GM19468 (cell line): ENCODE data around the gene ALPP.
"Not testable (repeated sequence)": the region's sequence is repeated elsewhere in the genome, so short reads cannot be mapped to it uniquely, and the experiment has no call there.

Experiments used
- ATAC-seq: cut with Tn5 transposase; IDR thresholded peaks from one replicate; pipeline ENCODE4 v1.9.1; 2021; ENCODE audit warnings: mild to moderate bottlenecking, moderate library complexity, moderate number of reproducible peaks; ENCODE audit not compliant: unreplicated experiment; ENCODE audit errors: extremely low read depth

Gene ALPP

DNA sequence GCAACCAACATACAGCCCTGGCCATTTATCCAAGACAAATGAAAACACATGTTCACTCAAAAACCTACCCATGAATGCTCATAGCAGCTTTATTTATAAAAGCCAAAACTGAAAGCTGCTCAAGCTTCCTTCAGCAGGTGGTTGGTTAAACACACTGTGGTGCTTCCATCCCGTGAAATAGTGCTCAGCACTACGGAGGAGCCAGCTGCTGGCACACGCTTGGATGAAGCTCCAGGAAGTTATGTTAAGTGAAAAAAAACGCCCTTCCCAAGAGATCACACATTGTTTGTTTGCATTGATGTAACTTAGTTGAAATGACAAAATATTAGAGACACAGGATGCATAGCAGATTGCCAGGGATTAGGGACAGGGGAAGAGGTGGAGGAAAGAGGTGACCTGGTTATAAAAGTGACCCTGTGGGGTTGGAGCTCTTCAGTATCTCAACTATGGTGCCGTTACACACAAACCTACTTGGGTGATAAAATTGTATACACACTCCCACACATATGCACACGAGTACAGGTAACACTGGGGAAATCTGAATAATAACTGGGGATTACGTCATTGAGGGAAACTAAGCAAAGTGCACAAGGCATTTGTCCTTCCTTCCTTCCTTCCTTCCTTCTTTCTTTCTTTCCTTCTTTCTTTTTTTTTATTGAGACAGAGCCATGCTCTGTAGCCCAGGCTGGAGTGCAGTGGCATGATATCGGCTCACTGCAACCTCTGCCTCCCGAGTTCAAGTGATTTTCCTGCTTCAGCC lies 21.9 kb downstream of the ALPP start:
- ATAC-seq, result no peak

DNA sequence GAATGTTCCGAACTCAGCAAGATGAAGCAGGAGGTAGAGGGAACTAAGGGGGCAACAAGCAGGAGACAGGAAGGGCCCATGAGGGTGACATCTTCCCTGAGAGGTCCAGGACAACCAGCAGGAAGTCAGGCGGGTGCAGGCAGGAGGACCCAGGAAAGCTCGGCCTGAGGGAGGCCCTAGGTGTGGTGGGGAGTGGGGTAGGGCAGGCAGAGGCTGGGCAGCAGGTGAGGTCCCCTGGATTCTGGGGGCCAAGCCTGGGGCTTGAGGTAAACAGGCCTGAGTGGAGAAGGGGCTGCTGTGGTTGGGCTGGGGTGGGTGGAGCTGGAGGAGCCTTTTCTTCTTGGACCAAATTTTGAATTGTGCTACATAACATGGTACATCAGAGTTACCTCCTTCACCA lies 24.0 kb downstream of the ALPP start:
- ATAC-seq, result no peak

GRCh38 chr2:232405943-232406510 lies 27.5 kb downstream of the ALPP start:
- no peak for ATAC-seq

DNA sequence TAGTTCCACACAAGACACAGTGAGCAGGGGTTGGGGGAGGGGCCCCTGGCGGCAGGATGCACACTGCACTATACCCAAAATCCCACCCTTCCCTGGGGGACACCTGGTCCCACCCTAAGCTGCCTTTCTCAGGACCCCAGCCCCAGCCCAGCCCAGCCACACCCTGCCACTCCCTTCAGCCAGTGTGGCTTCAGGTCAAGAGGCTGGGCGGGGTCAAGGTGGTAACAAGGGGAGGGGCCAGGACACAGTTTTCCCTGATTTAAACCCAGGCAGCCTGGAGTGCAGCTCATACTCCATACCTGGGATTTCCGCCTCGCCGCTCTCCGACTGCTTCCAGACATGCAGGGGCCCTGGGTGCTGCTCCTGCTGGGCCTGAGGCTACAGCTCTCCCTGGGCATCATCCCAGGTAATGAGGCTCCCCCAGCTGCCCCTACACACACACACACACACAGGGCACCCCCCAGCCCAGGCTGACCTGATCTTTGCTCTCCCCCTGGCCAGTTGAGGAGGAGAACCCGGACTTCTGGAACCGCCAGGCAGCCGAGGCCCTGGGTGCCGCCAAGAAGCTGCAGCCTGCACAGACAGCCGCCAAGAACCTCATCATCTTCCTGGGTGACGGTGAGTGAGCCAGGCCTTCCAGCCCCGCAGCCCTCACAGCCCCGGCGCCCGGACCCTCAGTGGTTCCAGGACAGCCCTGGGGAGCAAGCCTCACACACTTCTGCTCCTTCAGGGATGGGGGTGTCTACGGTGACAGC lies 28.2 kb downstream of the ALPP start, which contains the start of gene ALPG:
Gene ALPG, plus strand, starts transcription at position 289 of the 755 bp plus-strand sequence. Its CDS starts 51 bp downstream, at position 340.
- ATAC-seq, result no peak

DNA sequence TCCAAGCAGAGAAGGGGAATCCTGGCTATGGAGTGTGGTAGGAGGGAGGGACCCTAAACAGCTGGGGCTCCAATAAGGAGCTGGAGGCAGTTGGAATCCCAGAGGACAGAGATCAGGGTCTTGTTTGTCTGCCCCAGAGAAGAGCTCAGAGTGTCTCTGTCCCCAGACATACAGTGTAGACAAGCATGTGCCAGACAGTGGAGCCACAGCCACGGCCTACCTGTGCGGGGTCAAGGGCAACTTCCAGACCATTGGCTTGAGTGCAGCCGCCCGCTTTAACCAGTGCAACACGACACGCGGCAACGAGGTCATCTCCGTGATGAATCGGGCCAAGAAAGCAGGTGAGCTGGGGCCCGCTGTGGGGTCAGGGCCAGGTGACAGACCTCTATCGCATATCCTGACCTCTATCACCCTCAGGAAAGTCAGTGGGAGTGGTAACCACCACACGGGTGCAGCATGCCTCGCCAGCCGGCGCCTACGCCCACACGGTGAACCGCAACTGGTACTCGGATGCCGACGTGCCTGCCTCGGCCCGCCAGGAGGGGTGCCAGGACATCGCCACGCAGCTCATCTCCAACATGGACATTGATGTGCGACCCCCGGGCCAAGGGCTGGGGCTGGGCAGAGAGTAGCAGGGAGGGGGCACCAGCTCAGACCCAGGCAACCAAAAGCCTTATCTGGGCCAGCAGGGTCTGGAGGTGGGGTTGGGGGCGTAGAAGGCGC lies 29.0 kb downstream of the ALPP start:
- not testable (repeated sequence) for ATAC-seq

DNA sequence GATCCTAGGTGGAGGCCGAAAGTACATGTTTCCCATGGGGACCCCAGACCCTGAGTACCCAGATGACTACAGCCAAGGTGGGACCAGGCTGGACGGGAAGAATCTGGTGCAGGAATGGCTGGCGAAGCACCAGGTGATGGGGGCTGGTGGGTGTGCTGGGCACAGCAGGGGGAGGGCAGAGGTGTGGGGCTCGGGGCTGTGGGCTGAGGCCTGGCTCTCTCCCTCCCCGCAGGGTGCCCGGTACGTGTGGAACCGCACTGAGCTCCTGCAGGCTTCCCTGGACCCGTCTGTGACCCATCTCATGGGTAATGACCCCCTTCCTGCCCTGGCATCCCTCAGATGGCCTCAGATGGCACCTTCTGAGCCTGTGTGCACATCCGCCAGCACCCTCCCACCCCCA lies 29.7 kb downstream of the ALPP start:
- not testable (repeated sequence) for ATAC-seq

GRCh38 chr2:232409617-232410016 lies 31.1 kb downstream of the ALPP start:
- not testable (repeated sequence) for ATAC-seq

DNA sequence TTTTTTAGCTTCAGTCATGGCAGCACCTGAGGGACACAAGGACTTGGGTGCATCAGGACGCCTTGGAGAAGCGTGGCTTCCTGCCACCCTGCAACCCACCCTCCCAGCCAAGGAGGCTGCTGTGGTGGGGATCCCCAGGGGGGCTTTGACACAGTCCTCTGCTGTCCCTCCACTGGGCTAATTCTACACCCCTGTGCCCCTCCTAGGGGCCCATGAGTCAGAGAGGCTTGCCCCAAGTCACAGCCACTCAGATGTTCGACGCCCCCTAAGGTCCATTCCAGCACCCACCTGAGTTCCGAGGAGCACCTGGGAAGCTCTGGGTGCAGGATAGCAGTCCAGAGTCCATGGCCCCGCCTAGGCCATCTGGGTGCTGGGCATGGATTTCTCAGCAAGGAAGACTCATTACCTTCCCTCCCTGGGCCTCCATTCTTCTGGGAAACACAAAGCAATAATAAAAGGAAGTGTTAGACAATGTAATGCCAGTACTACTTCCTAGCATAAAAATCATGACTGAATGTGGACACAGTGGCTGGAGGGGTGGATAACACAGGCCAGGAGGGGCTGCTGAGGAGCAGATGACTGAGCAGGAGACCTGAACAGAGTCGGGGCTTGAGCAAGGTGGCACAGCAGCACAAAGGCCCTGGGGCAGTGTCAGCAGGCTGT lies 31.8 kb downstream of the ALPP start:
- no peak for ATAC-seq

DNA sequence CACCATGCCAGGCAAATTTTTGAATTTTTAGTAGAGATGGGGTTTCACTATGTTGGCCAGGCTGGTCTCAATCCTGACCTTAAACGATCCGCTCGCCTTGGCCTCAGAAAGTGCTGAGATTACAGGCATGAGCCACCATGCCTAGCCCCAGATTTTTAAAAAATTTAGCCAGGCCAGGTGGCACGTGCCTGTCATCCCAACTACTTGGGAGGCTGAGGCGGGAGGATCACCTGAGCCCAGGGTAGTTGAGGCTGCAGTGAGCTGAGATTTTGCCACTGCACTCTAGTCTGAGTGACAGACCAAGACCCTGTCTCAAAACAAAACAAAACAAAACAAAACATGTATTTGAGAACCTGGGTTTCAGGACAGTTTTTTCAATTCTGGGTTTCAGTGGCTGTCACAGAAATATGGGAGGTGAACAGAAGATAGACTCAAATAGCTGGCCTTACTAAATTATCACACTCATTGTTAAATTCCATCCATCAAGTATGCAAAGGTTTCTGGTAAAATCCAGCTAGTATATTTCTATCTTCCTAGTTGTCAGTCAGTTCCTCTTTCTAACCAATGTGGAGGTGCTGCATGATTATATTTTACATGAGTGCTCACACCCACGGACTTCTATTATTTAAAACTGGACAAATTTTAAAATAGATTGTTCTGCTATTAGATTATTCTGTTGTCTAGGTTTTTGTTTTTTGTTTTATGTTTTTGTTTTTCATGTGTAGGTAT lies 33.5 kb downstream of the ALPP start:
- ATAC-seq, result no peak

DNA sequence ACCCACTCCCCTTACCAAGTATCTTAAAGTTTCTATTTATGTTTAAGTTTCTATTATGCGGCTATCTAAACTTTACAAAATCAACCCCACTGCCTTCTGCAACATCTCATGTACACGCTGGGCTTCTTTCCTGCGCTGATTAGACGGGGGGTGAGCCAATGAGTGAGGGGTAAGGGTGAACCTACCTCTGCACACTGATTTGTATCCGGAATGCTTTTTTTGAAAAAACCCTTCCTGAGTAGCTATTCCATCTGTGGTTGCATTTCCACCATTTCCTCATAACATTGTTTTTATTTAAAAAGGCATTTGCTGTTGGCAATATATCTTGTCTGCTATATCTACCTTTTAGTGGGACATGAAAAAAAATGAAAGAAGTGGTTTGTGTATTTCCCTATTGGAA lies 34.4 kb downstream of the ALPP start:
- no peak for ATAC-seq

GRCh38 chr2:232415138-232415690 lies 36.7 kb downstream of the ALPP start:
- ATAC-seq, result no peak

GRCh38 chr2:232415736-232416520 lies 37.4 kb downstream of the ALPP start:
- no peak for ATAC-seq

DNA sequence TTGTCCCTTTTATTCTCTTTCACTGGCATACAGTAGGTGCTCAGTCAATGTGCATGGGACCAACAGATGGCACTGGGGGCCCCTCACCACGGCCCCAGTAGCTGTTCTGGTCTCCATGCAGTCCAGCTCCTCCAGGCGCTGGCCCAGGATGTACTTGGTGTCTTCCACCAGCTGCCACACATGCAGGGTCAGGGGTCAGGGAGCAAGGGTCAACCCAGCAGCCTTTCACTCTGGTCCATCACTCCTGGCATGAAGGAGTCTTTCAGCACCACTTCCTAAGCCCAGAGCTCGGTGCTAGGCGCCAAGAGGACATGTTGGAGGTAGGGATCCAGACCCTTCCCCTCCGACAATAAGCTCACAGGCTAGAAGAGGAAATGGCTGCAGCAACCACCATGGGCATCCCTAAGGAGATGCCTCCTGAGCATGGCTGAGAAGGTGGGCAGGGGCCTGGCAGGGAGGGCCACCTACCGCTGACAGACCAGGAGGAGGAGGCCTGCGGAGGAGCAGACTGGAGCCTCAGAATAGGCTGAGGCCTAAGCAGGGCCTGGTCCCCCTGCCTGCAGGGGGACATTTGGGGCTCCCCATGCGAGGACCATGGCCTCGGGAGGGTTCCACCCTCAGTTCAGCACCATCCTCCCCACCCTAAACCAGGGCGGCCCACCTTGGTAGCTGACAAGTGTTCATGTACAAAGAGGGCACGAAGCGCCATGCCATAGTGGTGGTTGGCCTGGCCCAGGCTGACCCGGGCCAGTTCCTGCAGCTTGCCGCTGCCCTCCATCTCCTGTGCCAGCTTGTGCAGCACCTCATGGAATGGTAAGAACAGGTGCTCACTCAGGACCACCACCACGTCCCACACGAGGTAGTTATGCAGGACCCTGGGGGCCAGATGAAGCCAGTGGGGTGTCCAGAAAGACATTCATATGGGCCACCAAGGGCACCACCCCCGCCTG lies 38.2 kb downstream of the ALPP start:
- no peak for ATAC-seq

GRCh38 chr2:232417489-232417888 lies 38.9 kb downstream of the ALPP start:
- ATAC-seq, result no peak

DNA sequence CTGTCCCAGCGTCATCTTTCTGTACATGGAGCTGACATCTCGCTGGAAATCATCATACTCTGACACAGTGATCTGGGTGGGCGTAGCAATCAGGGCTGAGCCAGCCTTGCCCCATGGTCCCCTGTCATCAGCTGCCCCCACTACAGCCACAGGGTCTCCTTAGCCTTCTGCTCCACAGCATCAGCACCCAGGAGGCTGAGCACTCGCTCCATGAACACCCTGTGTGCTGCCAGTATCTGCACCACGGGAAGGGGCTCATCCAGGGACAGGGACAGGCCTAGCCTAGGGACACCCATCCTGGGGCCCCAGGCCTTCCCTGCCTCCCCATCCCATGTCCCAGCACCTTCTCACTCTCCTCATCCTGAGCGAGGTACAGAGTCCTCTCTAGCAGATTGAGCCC lies 39.5 kb downstream of the ALPP start:
- ATAC-seq, result no peak

GRCh38 chr2:232418466-232419244 lies 40.1 kb downstream of the ALPP start:
- no peak for ATAC-seq
